Measurements from ENCODE around the gene TCEAL8. TPM values are rescaled to one million over a fixed set of nuclear protein-coding genes. Genes with fewer than 3 reads are reported as not detected.

Gene TCEAL8
- total and polyA plus RNA-seq, 2 of the 4 experiments (the other 2 are of a cell fraction): 31.5 to 57.6 TPM

GRCh38 chrX:103215425-103215991 is 39.4 kb downstream of the TCEAL8 start:
- intact Hi-C loops (cut with micrococcal nuclease): no loop called here
- Histone ChIP-seq H2BK120ac (ENCODE audit: low read depth, low read length) (no peak overlapping the region), H3K14ac (replicated peaks; ENCODE audit: low read depth, low read length) (no peak overlapping the region), H3K36me3 (ENCODE audit: control insufficient read depth, insufficient read depth, low read length) (no peaks in the 10 kb centered on the region), H2AK5ac (ENCODE audit: low read depth, low read length) (no peak overlapping the region), H3K23ac (ENCODE audit: low read depth, low read length) (no peak overlapping the region), H3K4ac (ENCODE audit: low read depth, low read length) (no peak overlapping the region), H4K8ac (ENCODE audit: low read depth in 2 of 2, low read length in 2 of 2) (no peak overlapping the region), H4K91ac (ENCODE audit: insufficient read depth, low read depth, low read length) (no peak overlapping the region), H3K9me3 (ENCODE audit: control insufficient read depth, insufficient read depth, low read length) (no peaks in the 10 kb centered on the region), H3K56ac (ENCODE audit: extremely low read depth, insufficient read depth, low read length) (no peak overlapping the region), H2BK5ac (ENCODE audit: low read depth, low read length, poor library complexity, severe bottlenecking) (no peak overlapping the region), H4K5ac (ENCODE audit: low read depth, low read length) (no peak overlapping the region), H4K20me1 (ENCODE audit: insufficient read depth, low read length) (no peaks in the 10 kb centered on the region), H3K9ac (ENCODE audit: low read depth, low read length) (peak overlapping the region; percentile 30; the same call in 1 of the 2 replicates), H3K4me1 (ENCODE audit: control insufficient read depth, insufficient read depth, low read length) (no peaks in the 10 kb centered on the region), H2BK15ac (ENCODE audit: low read depth, low read length) (no peak overlapping the region), H3K4me3 (ENCODE audit: insufficient read depth, low read depth, low read length) (peak overlapping the region; percentile 61), H2AK9ac (replicated peaks; ENCODE audit: low read depth, low read length, poor library complexity) (peak overlapping the region; percentile 51), H3K4me2 (ENCODE audit: low read depth, low read length) (peak overlapping the region; percentile 53), H2AFZ (replicated peaks; ENCODE audit: low read length, poor library complexity) (peak overlapping the region; percentile 90), H3K9me1 (ENCODE audit: insufficient read depth, low read length) (no peaks in the 10 kb centered on the region), H3K18ac (ENCODE audit: low read depth, low read length) (no peak overlapping the region), H2BK20ac (ENCODE audit: low read depth, low read length) (no peak overlapping the region), H3K27me3 (ENCODE audit: control insufficient read depth, insufficient read depth, low read length) (peaks cover 14% of the 10 kb centered on the region), H3K27ac (ENCODE audit: insufficient read depth, low read length) (no peak overlapping the region), H3K79me1 (ENCODE audit: low read depth in 1 of 2, low read length in 2 of 2) (no peaks in the 10 kb centered on the region)
- ATAC-seq (ENCODE audit: low read depth) (peak; percentile 21), DNase-seq (no peak)
- no TSS peak for BruUV-seq (replicated peaks)
- POLR2A ChIA-PET (ENCODE audit: unreplicated experiment): interaction anchor here (0.6 kb wide), 1 partner anchor 258 kb away, joined by 3 read pairs; no protein-coding TSS in a partner anchor
- in situ Hi-C loops (cut with MboI; ENCODE audit: low sequenced_read_pairs): loop anchor here (10.0 kb wide), 1 partner anchor 249 kb away; no protein-coding TSS in a partner anchor
- CTCF ChIA-PET: no interaction called here
- 100% methylated on average over 2 of the region's 39 CpGs; no CpG with 5 or more reads in 1 of the 2 experiments for WGBS, 2 experiments (ENCODE audit: extremely low coverage in 2 of 2, insufficient read length in 1 of 2)
- TF ChIP-seq RFX5 (IDR thresholded peaks at IDR 0.05; ENCODE audit: low read depth, low read length): no peak
- no peak for TF ChIP-seq POLR2A (IDR thresholded peaks at IDR 0.05; ENCODE audit: low read depth, low read length)
- no peak for TF ChIP-seq MAFK (IDR thresholded peaks at IDR 0.05; ENCODE audit: low read depth, low read length)
- TF ChIP-seq CHD1 (IDR thresholded peaks at IDR 0.05; ENCODE audit: low read depth, low read length): no peak
- no peak for TF ChIP-seq RCOR1 (IDR thresholded peaks at IDR 0.05; ENCODE audit: insufficient replicate concordance, low read length)
- TF ChIP-seq CTCF (conservative IDR thresholded peaks at IDR 0.05; ENCODE audit: low read depth, low read length): no peak
- no peak for TF ChIP-seq USF2 (IDR thresholded peaks at IDR 0.05; ENCODE audit: low read depth, low read length)
- TF ChIP-seq RAD21 (IDR thresholded peaks at IDR 0.05; ENCODE audit: low read length): no peak
- no peak for TF ChIP-seq CEBPB (IDR thresholded peaks at IDR 0.05; ENCODE audit: low read depth, low read length)
- no peak for TF ChIP-seq MXI1 (IDR thresholded peaks at IDR 0.05; ENCODE audit: borderline replicate concordance, low read depth, low read length)
- TF ChIP-seq FOS (IDR thresholded peaks at IDR 0.05; ENCODE audit: low read depth, low read length): no peak
- TF ChIP-seq SMC3 (IDR thresholded peaks at IDR 0.05; ENCODE audit: low read depth, low read length): no peak
- no peak for TF ChIP-seq NFE2L2 (IDR thresholded peaks at IDR 0.05; ENCODE audit: low read depth, low read length)
- no peak for TF ChIP-seq MAZ (IDR thresholded peaks at IDR 0.05; ENCODE audit: borderline replicate concordance, low read depth, low read length)
- no peak for TF ChIP-seq BHLHE40 (IDR thresholded peaks at IDR 0.05; ENCODE audit: low read depth, low read length)
- no peak for TF ChIP-seq ELK1 (IDR thresholded peaks at IDR 0.05; ENCODE audit: borderline replicate concordance, low read depth, low read length)
- dilution Hi-C loops (cut with HindIII; ENCODE audit: low sequenced_read_pairs, unreplicated experiment): no loop called here
